HUES48 (cell line): ENCODE results near the gene CDT1.

ENCODE experiments used
- H3K27ac ChIP-seq: one replicate; pipeline ENCODE4 v1.7.0; 2013; ENCODE audit warnings: low read depth, low read length, inconsistent platforms
- H3K27me3 ChIP-seq: 2 replicates; pipeline ENCODE4 v1.6.1; 2013; ENCODE audit warnings: mild to moderate bottlenecking, low read length; ENCODE audit not compliant: control insufficient read depth, insufficient read depth
- H3K36me3 ChIP-seq: 2 replicates; pipeline ENCODE4 v1.6.1; 2013; ENCODE audit warnings: low read length; ENCODE audit not compliant: control insufficient read depth, insufficient read depth
- H3K4me1 ChIP-seq: 2 replicates; pipeline ENCODE4 v1.6.1; 2013; ENCODE audit warnings: mild to moderate bottlenecking, low read length; ENCODE audit not compliant: control insufficient read depth, insufficient read depth
- H3K4me3 ChIP-seq: 2 replicates; pipeline ENCODE4 v1.5.1; 2013; ENCODE audit warnings: mild to moderate bottlenecking, low read depth, low read length
- H3K9ac ChIP-seq: 2 replicates; pipeline ENCODE4 v1.6.1; 2013; ENCODE audit warnings: mild to moderate bottlenecking, low read depth, low read length, moderate library complexity
- H3K9me3 ChIP-seq: 2 replicates; pipeline ENCODE4 v1.6.1; 2013; ENCODE audit warnings: low read length; ENCODE audit not compliant: control insufficient read depth, insufficient read depth

The CDT1 gene

DNA sequence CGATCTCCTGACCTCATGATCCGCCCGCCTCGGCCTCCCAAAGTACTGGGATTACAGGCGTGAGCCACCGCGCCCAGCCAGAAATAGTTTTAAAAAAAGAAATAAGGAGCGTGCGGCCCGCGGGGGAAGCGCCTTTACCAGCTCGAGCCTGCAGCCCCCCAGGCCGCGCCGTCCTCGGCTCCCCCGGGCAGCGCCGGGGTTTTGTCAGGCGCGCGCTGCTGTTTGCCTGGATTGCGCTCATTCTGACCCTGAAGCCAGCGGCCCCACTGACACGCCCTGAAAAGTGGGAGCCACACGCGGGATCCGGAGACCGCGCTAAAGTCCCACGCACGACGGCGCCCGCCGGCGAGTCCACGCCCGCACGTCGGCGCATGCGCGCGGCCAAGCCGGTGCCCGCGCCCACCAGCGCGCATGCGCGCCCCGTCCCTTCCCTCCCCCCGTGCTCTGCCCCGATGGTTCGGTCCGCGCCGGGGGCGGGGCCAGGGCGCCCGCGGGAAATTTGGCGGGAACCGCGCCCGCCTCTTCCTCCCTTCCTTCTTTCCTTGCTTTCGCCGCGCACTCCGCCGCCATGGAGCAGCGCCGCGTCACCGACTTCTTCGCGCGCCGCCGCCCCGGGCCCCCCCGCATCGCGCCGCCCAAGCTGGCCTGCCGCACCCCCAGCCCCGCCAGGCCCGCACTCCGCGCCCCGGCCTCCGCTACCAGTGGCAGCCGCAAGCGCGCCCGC is at the start of gene CDT1:
CDT1 (plus strand) TSS at position 526 of the 724 bp plus-strand sequence; CDS start at position 569, 43 bp downstream.
- H3K4me3 ChIP-seq: peak within 1 kb of the TSS; percentile 85
- H3K4me1 ChIP-seq: 0 out of 2 replicates have a peak, but pooled peaks cover 3% of the 10 kb centered on the region
- no peaks in the 10 kb centered on the region for H3K9me3 ChIP-seq
- peaks cover 43% of the 10 kb centered on the region for H3K36me3 ChIP-seq
- H3K9ac ChIP-seq: peak within 1 kb of the TSS; percentile 87
- H3K27me3 ChIP-seq: no peaks in the 10 kb centered on the region
- peak within 1 kb of the TSS; percentile 83 for H3K27ac ChIP-seq

DNA sequence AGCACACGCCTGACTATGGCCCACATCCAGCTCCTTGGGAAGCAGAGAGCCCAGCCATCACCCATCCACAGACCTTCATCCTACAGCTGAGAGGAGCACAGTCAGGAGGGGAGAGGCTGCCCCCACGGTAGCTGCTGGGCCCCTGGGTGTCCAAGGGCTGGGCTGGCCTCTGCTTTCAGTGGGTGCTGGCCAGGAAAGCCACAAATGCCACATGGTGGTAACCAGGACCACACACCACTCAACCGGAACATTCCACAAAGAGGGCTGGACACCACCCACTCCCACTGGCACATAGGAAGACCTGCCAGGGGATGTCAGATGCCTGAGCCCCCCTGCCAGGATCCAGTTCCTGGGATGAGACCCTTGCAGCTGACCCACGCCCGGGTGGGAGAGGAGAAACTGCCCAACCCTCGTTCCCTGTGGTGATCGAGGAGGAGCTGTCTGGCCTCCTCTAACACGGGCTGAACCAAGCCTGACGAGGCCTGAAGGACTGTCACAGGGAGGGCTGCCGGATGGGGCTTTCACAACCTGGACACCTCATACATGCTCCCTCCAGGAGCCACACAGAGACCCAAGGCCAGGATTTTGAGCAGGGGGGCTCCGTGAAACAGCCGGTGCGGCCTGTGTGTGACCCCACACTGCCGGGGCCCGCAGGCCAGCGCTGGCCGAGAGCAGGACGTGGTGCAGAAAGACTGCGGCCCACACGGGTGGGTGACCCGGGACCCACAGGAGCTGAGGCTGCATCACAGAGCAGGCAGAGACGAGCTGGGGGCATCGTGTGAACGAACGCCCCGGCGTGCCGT is 49.3 kb upstream of the CDT1 start:
- Histone ChIP-seq H3K27me3 (no peaks in the 10 kb centered on the region), H3K36me3 (no peaks in the 10 kb centered on the region), H3K4me3 (no peak overlapping the region), H3K27ac (no peak overlapping the region), H3K9ac (no peak overlapping the region), H3K9me3 (no peaks in the 10 kb centered on the region), H3K4me1 (peaks cover 12% of the 10 kb centered on the region; the same call in 1 of the 2 replicates)

DNA sequence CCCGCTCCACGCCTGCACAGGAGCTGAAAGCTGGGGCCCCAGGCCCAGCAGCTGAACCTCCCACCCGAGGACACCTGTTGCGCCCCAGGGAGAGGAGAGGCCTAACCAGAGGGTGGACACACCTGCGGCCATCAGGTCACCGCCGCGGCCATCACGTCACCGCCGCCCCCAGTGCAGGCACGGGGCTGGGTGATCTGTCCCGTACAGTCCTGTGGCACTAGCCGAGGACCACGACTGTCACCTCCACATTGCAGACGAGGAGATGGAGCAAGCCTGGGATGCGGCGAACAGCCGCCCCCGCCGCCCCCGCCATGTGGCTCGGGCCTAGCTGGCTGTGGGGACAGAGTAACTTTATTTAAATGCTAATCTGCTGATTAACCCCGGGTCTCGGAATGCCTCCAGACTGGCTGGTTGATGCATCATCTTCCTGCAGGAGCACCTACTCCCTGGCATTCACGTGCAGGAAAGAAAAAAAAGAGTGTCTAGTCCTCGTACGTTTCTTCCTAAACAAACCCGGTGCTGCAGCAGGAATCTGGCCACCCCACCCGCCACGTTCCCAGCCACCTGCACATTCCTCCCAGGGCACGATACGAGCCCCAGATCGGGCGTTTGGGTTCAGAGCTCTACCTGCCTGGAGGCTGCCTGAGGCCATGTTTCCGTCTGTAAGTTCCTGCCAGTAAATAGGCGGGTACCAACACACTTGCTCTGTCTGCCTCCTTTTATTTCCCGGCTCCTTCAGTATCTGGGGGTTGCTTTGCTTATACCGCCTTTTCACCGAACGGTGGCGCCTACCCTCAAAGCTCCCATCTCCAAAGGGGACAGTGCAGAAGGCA is 48.5 kb upstream of the CDT1 start:
- no peaks in the 10 kb centered on the region for H3K27me3 ChIP-seq
- no peaks in the 10 kb centered on the region for H3K36me3 ChIP-seq
- peaks cover 15% of the 10 kb centered on the region; the same call in 1 of the 2 replicates for H3K4me1 ChIP-seq
- H3K9ac ChIP-seq: no peak overlapping the region
- H3K4me3 ChIP-seq: no peak overlapping the region
- peak overlapping the region; percentile 67 for H3K27ac ChIP-seq
- no peaks in the 10 kb centered on the region for H3K9me3 ChIP-seq

DNA sequence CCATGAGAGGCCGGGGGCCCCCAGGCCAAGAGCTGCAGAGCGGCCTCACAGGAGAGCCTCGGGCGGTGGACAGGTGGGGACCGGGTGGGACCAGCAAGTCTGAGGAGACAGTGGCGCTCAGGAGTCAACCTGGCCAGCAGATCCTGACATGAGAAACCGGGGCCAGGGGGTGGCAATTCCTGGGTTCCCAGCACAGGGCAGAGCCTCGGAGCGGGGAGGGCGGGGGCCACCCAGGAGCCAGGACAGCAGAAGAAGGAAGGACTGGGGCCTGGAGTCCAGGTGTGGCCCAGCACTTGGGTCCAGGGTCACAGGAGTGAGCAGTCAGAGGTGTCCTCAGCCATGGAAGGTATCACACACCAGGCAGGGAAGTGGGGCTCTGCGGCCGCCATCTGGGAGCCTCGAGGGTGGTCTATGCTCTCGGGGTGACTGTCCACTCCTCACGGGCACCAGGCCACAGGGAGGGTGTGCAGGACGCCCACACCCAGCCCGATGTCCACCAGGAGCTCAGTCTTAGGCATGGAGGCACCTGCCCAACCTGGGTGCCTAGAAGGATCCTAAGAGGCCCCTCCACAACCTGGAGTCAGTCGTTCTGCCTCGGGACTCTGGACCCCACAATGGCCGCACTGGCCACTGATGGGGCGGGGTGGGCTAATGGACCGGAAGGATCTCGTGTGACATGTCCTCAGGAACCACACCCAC is 47.7 kb upstream of the CDT1 start:
- H3K4me3 ChIP-seq: no peak overlapping the region
- H3K4me1 ChIP-seq: peaks cover 15% of the 10 kb centered on the region; the same call in 1 of the 2 replicates
- no peaks in the 10 kb centered on the region for H3K27me3 ChIP-seq
- H3K9me3 ChIP-seq: no peaks in the 10 kb centered on the region
- no peak overlapping the region for H3K27ac ChIP-seq
- H3K9ac ChIP-seq: no peak overlapping the region
- H3K36me3 ChIP-seq: no peaks in the 10 kb centered on the region

DNA sequence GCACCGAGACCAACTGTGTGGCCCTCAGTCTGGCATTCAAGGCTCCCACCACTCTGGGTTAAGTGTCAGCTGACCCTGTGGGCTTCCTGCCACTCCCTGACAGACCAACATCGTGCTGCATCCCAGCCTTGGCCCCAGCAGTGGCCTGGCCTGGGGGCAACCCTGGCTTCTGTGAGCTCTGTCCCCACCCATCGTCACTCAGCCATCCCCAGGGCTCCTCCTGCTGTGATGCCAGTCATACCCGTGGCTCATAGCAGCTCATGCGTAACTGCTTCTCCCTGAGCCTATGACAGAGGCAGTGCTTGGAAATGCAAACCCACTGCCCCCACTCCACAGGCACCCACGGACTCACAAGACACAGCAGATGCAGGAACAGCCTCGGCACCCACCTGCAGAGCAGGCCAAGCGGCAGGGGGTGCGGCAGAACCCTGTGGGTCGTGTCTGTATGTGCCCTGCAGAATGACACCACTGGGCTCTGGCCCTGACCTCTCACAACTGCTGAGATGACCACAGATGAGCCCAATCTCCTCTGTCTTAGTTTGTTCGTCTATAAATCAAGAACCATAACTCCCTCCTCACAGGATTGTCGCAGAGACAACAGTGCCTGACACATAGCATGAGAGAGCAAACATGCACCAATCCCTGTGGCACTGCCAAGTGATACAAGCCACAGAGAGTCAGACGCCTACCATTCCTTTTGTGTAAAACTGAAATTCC is 45.2 kb upstream of the CDT1 start:
- Histone ChIP-seq H3K27me3 (no peaks in the 10 kb centered on the region), H3K27ac (no peak overlapping the region), H3K4me1 (peaks cover 26% of the 10 kb centered on the region; the same call in 1 of the 2 replicates), H3K4me3 (no peak overlapping the region), H3K9me3 (no peaks in the 10 kb centered on the region), H3K36me3 (no peaks in the 10 kb centered on the region), H3K9ac (no peak overlapping the region)

DNA sequence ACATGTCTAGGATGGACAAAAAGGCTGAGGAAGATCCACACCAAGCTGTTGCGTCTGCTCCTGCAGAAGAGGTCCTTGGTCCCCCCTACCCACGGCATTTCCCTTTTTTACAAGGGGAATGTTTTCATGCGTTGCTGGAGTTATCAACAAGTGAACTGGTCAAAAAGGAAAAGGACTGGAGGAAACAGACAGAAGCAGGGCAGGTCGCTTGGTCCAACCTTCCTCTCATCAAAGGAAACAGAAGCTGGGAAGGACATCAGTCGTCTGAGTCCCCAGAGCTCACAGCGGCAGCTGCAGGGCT is 44.7 kb upstream of the CDT1 start:
- no peak overlapping the region for H3K9ac ChIP-seq
- H3K36me3 ChIP-seq: no peaks in the 10 kb centered on the region
- peak overlapping the region; percentile 67 for H3K27ac ChIP-seq
- no peaks in the 10 kb centered on the region for H3K27me3 ChIP-seq
- H3K4me1 ChIP-seq: peaks cover 31% of the 10 kb centered on the region
- no peaks in the 10 kb centered on the region for H3K9me3 ChIP-seq
- no peak overlapping the region for H3K4me3 ChIP-seq

DNA sequence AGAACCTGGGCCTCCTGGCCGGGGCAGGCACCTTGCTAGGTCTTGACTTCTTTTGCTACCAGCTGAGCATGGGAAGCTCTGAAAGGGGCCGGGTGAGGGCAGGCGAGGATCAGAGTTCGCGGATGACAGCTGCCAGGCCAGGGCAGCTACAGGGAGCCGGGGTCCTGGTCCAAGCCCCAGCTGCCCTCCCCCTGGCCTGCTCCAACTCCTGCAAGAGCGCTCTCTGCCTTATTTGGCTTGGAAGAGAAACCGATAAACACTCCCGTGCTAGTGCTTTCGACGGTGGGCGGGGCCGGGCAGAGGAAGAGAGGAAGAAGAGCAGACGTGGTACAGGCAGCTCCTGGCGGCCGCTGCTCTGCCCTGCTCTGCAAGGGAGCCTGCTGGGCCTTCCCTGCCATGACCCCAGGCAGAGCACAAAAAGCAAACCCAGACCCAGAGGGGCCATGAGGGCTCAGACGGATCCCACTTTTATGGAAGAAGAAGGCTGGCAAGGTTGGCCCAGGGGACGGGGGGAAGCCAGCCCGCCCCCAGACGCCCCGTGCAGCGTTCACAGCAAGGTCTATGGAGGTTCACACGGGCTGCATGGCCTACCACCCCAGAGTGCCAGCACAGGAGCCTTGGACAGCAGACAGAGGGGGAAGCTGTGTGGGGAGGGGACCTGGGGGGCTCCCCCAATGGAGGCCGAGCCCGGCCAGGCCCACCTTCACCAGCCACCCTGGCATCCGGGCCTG is 44.2 kb upstream of the CDT1 start:
- Histone ChIP-seq H3K4me1 (peaks cover 35% of the 10 kb centered on the region), H3K4me3 (no peak overlapping the region), H3K27ac (peak overlapping the region; percentile 67)

DNA sequence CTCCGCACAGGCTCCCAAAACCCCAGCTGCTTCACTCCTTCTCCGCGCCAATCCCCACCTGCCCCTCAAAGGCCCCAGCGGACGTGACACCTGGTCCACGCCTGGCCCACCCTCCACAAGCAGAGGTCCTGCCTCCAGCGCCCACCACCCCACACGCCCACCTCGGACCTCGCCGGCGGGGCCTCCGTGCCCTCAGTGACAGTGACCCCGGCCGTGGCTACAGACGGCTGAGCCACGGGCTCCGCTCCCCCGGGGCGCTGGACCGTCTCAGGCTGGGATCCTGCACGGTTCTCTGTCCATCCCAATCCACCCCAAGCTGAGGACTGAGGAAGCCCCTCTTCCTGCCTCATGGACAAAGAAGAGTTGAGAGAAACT is 43.6 kb upstream of the CDT1 start:
- Histone ChIP-seq H3K4me1 (peaks cover 34% of the 10 kb centered on the region), H3K9ac (no peak overlapping the region), H3K4me3 (no peak overlapping the region), H3K27ac (peak overlapping the region; percentile 67), H3K27me3 (no peaks in the 10 kb centered on the region), H3K36me3 (no peaks in the 10 kb centered on the region), H3K9me3 (no peaks in the 10 kb centered on the region)

More for the DNA sequence above, 44.2 kb upstream of the CDT1 start:
- no peak overlapping the region for H3K9ac ChIP-seq
- no peaks in the 10 kb centered on the region for H3K9me3 ChIP-seq
- no peaks in the 10 kb centered on the region for H3K36me3 ChIP-seq
- no peaks in the 10 kb centered on the region for H3K27me3 ChIP-seq

DNA sequence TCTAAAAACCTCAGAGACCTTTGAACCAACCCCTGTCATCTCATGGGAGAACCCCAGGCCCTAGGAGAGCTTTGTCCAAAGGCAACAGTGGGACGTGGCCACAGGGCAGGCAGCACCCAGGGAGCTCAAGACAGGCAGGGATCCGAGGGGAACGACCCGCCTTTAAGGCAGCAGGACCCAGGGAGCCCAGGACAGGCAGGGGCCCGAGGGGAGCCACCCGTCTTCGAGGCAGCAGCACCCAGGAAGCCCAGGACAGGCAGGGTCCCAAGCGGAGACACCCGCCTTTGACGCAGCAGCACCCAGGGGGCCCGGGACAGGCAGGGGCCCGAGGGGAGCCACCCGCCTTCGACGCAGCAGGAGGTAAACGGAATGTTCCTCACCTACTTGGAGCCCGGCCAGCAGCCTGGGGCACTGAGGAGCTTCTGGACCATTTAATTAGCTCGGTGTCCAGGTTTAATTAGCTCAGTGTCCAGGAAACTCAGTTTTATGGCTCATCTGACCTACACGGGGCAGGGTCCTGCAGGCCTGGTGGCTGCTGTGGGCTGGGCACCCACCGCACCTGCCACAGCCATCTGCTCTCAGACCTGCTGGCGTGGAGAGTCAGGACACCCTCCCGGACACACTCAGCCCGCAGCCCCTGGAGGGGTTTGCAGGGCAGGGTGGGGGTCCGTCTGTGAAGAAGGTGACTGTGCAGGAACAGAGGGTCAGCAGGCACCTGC is 43.0 kb upstream of the CDT1 start:
- H3K36me3 ChIP-seq: no peaks in the 10 kb centered on the region
- H3K27me3 ChIP-seq: no peaks in the 10 kb centered on the region
- peak overlapping the region; percentile 67 for H3K27ac ChIP-seq
- H3K4me3 ChIP-seq: no peak overlapping the region
- H3K9ac ChIP-seq: no peak overlapping the region
- no peaks in the 10 kb centered on the region for H3K9me3 ChIP-seq
- peaks cover 34% of the 10 kb centered on the region for H3K4me1 ChIP-seq
